NT2/D1 (cell line): Measurements from ENCODE around the gene METTL25B.

Experiments used
- DNase-seq: peaks from one replicate; pipeline ENCODE4 v3.0.0-alpha.2; 2011; ENCODE audit warnings: low read depth, low spot score
- H3K27me3 ChIP-seq: 2 replicates; pipeline ENCODE4 v1.6.0; 2011; ENCODE audit warnings: mild to moderate bottlenecking; ENCODE audit not compliant: insufficient read length, insufficient read depth
- H3K36me3 ChIP-seq: 2 replicates; pipeline ENCODE4 v1.6.1; 2011; ENCODE audit warnings: mild to moderate bottlenecking, low read length, mixed read lengths; ENCODE audit not compliant: insufficient read depth, insufficient read length
- H3K4me1 ChIP-seq: 2 replicates; pipeline ENCODE4 v1.5.1; 2011; ENCODE audit not compliant: insufficient read depth, insufficient read length
- H3K4me3 ChIP-seq: 2 replicates; pipeline ENCODE4 v1.5.1; 2011; ENCODE audit warnings: low read depth; ENCODE audit not compliant: insufficient read length
- H3K9ac ChIP-seq: 2 replicates; pipeline ENCODE4 v1.6.0; 2011; ENCODE audit warnings: low read depth; ENCODE audit not compliant: insufficient read length
- H3K9me3 ChIP-seq: 2 replicates; pipeline ENCODE4 v1.5.1; 2011; ENCODE audit warnings: mild to moderate bottlenecking, low read length; ENCODE audit not compliant: insufficient read depth
- SUZ12 ChIP-seq: IDR thresholded peaks from 2 replicates; pipeline ENCODE4 v1.6.1; 2011; ENCODE audit not compliant: insufficient read length, insufficient read depth; ENCODE audit errors: extremely low read depth
- YY1 ChIP-seq: IDR thresholded peaks from 2 replicates; pipeline ENCODE4 v1.6.1; 2011; ENCODE audit not compliant: insufficient read length, insufficient read depth
- ZNF274 ChIP-seq: IDR thresholded peaks from 2 replicates; pipeline ENCODE4 v1.6.1; 2011; ENCODE audit warnings: mild to moderate bottlenecking, low read depth, low read length

METTL25B gene

DNA sequence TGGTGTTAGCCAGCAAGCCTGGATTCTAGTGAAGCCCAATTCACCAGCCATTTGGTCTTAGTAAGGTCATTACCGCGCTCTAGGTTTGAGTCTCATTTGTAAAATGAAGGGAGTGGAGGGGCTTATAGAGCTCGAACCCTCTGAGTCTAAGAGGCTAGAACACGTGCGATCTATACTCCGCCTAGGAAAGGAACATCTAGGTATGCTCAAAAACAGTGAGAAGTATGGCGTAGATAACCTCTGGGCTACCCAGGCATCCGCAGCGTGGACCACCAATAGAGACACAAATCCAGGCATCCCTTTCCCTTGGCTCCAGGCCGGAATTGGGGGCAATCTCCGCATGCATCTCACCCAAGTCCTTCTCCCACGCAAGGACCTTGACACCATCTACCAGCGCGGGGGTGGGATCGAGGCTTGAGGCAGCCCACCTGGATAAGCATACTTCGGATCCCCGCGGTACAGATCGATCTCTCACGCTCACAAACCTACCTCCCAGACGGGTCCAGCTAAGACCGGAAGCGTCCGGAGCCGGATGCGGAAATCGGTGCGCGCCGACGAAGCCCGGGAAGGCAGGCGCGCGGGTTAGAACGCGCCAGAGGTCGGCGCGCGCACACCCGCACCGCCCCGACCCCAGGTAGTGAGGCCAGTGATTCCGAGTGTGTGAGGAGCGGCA lies at the start of gene METTL25B:
Gene METTL25B, plus strand, starts transcription at position 544 of the 673 bp plus-strand sequence. CDS start 636 bp downstream, outside the sequence.
- Histone ChIP-seq H3K27me3 (no peaks in the 10 kb centered on the region), H3K9me3 (no peaks in the 10 kb centered on the region), H3K4me3 (peak within 1 kb of the TSS; percentile 99), H3K4me1 (peaks cover 15% of the 10 kb centered on the region), H3K9ac (peak within 1 kb of the TSS; percentile 100), H3K36me3 (peaks cover 70% of the 10 kb centered on the region)
- no peak for DNase-seq
- TF ChIP-seq YY1 (no peak), ZNF274 (no peak), SUZ12 (no peak)

DNA sequence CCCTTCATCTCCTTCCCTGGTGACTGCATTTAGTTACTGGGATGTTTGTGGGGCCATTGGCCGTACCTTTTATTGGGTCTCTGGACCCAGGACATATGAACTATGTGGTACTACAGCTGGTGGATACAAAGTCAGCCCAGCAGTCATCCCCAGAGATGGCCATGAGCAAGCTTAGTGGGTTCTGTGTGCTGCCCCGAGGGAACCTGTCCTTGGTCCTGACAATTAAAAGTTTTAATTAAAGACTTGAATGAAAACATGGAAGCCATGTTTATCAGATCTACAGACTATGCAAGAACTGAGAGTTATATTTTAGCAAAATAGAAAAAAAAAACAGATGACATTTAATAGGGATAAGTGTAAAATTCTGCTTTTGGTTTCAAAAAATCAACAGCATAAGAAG lies 48.2 kb upstream of the METTL25B start:
- TF ChIP-seq SUZ12 = no peak
- TF ChIP-seq YY1 = no peak
- no peak for TF ChIP-seq ZNF274
- peaks cover 7% of the 10 kb centered on the region for H3K4me1 ChIP-seq
- H3K36me3 ChIP-seq = peaks cover 14% of the 10 kb centered on the region
- DNase-seq = no peak
- H3K9me3 ChIP-seq = no peaks in the 10 kb centered on the region
- H3K9ac ChIP-seq = no peak overlapping the region
- H3K27me3 ChIP-seq = no peaks in the 10 kb centered on the region
- no peak overlapping the region for H3K4me3 ChIP-seq

DNA sequence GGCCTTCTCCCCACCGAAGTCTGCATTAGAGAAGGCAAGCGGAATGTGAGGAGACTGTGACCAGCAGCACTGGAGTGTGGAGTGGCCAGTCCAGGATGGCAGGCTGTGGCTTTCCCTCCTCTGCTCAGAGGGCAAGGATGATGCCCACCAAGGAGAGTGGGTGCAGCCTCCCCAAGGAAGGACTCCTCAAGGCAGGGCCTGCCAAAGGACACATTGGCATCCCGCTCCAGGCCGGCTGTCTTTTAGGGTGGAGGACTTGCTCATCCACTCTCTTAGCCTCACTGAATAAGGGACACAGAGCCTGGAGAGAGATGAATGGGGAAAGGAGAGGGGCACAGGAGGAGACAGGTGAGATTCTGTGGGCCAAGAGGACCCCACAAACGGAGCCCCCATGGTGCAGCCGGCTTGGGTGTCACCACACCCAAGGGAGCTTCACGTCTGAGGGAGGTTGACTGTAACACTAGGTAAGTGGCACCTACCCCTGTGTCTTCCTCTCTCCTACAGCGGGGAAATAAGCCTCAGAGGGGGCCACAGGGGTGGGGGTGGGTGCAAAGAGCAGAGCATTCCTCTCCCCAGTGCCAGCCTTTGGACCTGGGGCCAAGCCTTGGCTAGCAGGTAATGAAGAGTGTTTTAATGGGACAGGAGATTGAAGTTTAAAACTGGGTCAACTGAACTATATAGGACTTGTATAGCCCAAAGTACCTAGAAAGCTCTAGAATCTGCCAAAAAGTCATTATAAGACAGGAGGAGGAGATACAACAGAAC lies 46.9 kb upstream of the METTL25B start:
- peaks cover 6% of the 10 kb centered on the region for H3K4me1 ChIP-seq
- no peak overlapping the region for H3K4me3 ChIP-seq
- no peaks in the 10 kb centered on the region for H3K27me3 ChIP-seq
- DNase-seq = no peak
- H3K36me3 ChIP-seq = peaks cover 1% of the 10 kb centered on the region
- no peak for TF ChIP-seq YY1
- TF ChIP-seq ZNF274 = no peak
- TF ChIP-seq SUZ12 = no peak
- no peak overlapping the region for H3K9ac ChIP-seq
- H3K9me3 ChIP-seq = no peaks in the 10 kb centered on the region

DNA sequence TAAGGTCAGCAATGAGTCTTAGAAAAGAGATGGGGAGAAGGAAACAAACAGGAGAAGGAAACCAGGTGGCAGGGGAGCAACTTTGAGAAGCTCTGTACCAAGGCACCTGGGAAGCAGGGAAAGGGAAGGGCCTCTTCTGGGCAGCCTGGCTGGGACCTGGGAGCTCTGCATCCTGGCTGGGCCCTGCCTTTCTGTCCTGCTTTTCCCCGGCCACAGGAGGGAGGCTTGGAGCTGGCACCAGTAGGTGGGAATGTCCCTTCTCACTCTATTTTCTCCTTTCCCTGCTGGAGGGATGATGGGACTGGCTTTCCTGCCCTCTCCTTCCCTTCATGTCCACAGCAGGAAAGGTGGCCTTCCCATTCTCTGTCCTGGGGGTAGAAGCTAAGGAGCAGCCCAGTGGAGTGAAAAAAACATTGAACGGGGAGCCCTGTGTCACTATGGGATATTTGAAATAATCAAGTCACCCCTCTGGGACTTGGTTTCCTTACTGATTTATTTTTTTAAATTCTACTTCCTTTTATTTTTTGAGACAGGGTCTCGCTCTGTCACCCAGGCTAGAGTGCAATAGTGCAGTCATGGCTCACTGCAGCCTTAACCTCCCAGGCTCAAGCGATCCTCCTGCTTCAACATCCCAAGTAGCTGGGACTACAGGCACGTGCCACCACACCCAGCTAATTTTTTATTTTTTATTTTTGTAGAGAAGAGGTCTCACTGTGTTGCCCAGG lies 45.9 kb upstream of the METTL25B start:
- no peak for DNase-seq
- no peaks in the 10 kb centered on the region for H3K36me3 ChIP-seq
- no peak overlapping the region for H3K4me3 ChIP-seq
- TF ChIP-seq ZNF274 = no peak
- no peak for TF ChIP-seq YY1
- no peak for TF ChIP-seq SUZ12
- H3K9ac ChIP-seq = no peak overlapping the region
- H3K9me3 ChIP-seq = no peaks in the 10 kb centered on the region
- H3K27me3 ChIP-seq = no peaks in the 10 kb centered on the region
- H3K4me1 ChIP-seq = peaks cover 6% of the 10 kb centered on the region

DNA sequence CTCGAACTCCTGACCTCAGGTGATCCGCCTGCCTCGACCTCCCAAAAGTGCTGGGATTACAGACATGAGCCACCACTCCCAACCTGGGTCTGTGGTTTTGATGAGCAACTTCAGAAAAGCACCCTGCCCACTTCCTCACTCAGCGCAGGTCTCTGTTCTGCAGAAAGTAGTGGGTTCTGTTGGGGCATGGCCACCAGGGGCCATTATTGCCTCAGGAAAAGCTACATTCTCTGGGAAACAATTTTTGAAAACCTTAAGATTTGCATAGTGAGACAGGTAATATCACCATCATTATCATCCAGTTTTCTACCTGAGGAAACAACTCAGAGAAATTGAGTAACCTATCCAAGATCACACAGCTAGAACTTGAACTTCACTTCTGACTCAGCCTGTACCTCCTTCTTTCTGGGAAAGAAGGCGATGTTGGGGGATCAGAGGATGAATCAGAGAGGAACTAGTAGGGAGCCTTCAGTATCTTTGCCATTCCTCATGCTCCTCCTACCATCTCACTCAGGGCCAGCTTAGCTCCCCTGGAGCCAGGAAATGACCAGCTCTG lies 44.0 kb upstream of the METTL25B start:
- DNase-seq = no peak
- peaks cover 6% of the 10 kb centered on the region for H3K4me1 ChIP-seq
- no peak for TF ChIP-seq ZNF274
- no peak for TF ChIP-seq SUZ12
- no peak for TF ChIP-seq YY1
- no peaks in the 10 kb centered on the region for H3K9me3 ChIP-seq
- no peaks in the 10 kb centered on the region for H3K27me3 ChIP-seq
- no peak overlapping the region for H3K4me3 ChIP-seq
- H3K36me3 ChIP-seq = no peaks in the 10 kb centered on the region
- H3K9ac ChIP-seq = no peak overlapping the region

DNA sequence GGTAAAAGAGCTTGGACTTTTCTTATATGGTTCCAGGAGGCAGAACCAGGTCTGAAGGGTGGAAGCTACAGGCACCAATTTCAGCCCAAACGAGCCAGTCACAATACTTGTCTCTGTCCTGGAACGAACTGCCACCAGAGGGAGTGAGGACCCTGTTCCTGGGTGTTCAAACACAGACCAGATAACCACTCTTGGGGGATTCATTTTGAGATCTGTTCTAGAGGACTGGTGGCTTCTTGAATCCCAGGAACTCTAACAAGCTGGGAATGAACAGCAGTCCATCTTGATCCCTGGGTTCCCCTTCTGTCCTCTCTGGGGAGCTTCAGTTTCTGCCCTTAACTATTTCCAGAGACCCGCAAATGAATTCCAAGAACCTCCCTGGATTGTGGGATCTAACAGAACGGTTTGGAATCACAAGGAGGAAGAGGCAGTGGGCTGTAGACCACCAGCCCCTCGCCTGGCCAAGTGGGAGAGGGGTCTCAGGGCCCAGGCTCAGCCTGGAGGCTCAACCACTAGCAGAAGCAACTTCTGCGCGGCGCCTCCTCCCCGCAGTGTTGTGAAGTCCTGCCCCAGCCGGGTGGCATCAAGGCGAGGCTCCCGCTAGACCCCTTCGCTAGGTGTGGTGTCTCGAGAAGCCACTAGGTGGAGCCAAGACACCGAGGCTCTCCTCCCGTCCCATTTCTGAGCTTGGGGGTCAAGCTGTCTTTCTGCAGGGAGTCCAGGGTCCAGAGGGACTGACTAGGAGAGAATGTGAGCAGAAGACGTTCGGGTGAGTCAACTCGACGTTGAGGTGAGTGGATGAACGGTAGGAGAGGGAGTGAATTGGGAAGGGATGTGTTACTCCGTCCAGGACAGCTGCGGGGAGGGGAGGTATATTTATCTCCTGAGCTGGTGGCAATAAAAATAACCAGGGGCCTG lies 39.0 kb upstream of the METTL25B start:
- Histone ChIP-seq H3K4me1 (peaks cover 34% of the 10 kb centered on the region), H3K36me3 (no peaks in the 10 kb centered on the region), H3K9ac (peak overlapping the region; percentile 81), H3K9me3 (no peaks in the 10 kb centered on the region), H3K4me3 (peak overlapping the region; percentile 28), H3K27me3 (no peaks in the 10 kb centered on the region)
- TF ChIP-seq SUZ12 = no peak
- DNase-seq = peak; percentile 90
